Trophoblast cell (in vitro differentiated cells and primary cell): Measurements from ENCODE around the gene PBOV1.

Experiments
- DNase-seq, 2 donors: peaks; one replicate each; pipeline ENCODE4 v3.0.0-alpha.2; 2016
- H2AFZ ChIP-seq: 2 replicates; pipeline ENCODE4 v1.6.1; 2013; ENCODE audit warnings: low read length, moderate library complexity, mild to moderate bottlenecking; ENCODE audit not compliant: insufficient read depth, poor library complexity
- H2AK5ac ChIP-seq: 2 replicates; pipeline ENCODE4 v1.6.1; 2013; ENCODE audit warnings: mild to moderate bottlenecking, low read length
- H2BK120ac ChIP-seq: 2 replicates; pipeline ENCODE4 v1.6.1; 2013; ENCODE audit warnings: low read length, mild to moderate bottlenecking, moderate library complexity; ENCODE audit not compliant: insufficient read depth, poor library complexity
- H2BK12ac ChIP-seq: 2 replicates; pipeline ENCODE4 v1.6.1; 2013; ENCODE audit warnings: mild to moderate bottlenecking, low read length, moderate library complexity
- H2BK5ac ChIP-seq: 2 replicates; pipeline ENCODE4 v1.6.1; 2013; ENCODE audit warnings: low read length, low read depth, moderate library complexity, mild to moderate bottlenecking; ENCODE audit not compliant: poor library complexity
- H3K14ac ChIP-seq: 2 replicates; pipeline ENCODE4 v1.6.1; 2013; ENCODE audit warnings: mild to moderate bottlenecking, low read length
- H3K18ac ChIP-seq: 2 replicates; pipeline ENCODE4 v1.6.1; 2013; ENCODE audit warnings: mild to moderate bottlenecking, low read length
- H3K23ac ChIP-seq: 2 replicates; pipeline ENCODE4 v1.6.1; 2013; ENCODE audit warnings: low read length
- H3K27ac ChIP-seq: 2 replicates; pipeline ENCODE4 v1.5.1; 2013; ENCODE audit warnings: low read depth, mild to moderate bottlenecking, inconsistent platforms, low read length, moderate library complexity
- H3K27me3 ChIP-seq: 2 replicates; pipeline ENCODE4 v1.6.1; 2013; ENCODE audit warnings: inconsistent platforms, mild to moderate bottlenecking, low read length, moderate library complexity; ENCODE audit not compliant: insufficient read depth
- H3K36me3 ChIP-seq, 2 experiments: 1 replicate in 1 of 2; 2 replicates in 1 of 2; pipeline ENCODE4 v1.6.1; 2013; ENCODE audit warnings: low read length in 2 of 2, mild to moderate bottlenecking in 2 of 2, moderate library complexity in 1 of 2; ENCODE audit not compliant: insufficient read depth in 2 of 2, control insufficient read depth in 1 of 2
- H3K4ac ChIP-seq: 2 replicates; pipeline ENCODE4 v1.6.1; 2013; ENCODE audit warnings: low read depth, mild to moderate bottlenecking, low read length, moderate library complexity
- H3K4me1 ChIP-seq, 2 experiments: 1 replicate in 1 of 2; 2 replicates in 1 of 2; pipeline ENCODE4 v1.6.1; 2013; ENCODE audit warnings: low read length in 2 of 2, mild to moderate bottlenecking in 2 of 2, moderate library complexity in 1 of 2; ENCODE audit not compliant: insufficient read depth in 2 of 2, control insufficient read depth in 1 of 2
- H3K4me2 ChIP-seq: 2 replicates; pipeline ENCODE4 v1.6.1; 2013; ENCODE audit warnings: inconsistent platforms, mild to moderate bottlenecking, low read length, moderate library complexity
- H3K4me3 ChIP-seq: 2 replicates; pipeline ENCODE4 v1.5.1; 2013; ENCODE audit warnings: mild to moderate bottlenecking, low read depth, low read length, inconsistent platforms
- H3K79me1 ChIP-seq: one replicate; pipeline ENCODE4 v1.6.1; 2013; ENCODE audit warnings: low read length
- H3K79me2 ChIP-seq: 2 replicates; pipeline ENCODE4 v1.6.1; 2013; ENCODE audit warnings: low read length, mild to moderate bottlenecking; ENCODE audit not compliant: control insufficient read depth, insufficient read depth, poor library complexity
- H3K9ac ChIP-seq: 2 replicates; pipeline ENCODE4 v1.6.1; 2013; ENCODE audit warnings: mild to moderate bottlenecking, low read length
- H3K9me3 ChIP-seq: 2 replicates; pipeline ENCODE4 v1.6.1; 2013; ENCODE audit warnings: low read depth, mild to moderate bottlenecking, control low read depth, inconsistent platforms, low read length; ENCODE audit not compliant: insufficient read depth
- H4K12ac ChIP-seq: 2 replicates; pipeline ENCODE4 v1.6.1; 2013; ENCODE audit warnings: low read depth, mild to moderate bottlenecking, low read length, moderate library complexity
- H4K8ac ChIP-seq: 2 replicates; pipeline ENCODE4 v1.6.1; 2013; ENCODE audit warnings: low read depth, mild to moderate bottlenecking, low read length, moderate library complexity
- H4K91ac ChIP-seq: one replicate; pipeline ENCODE4 v1.6.1; 2013; ENCODE audit warnings: low read depth, mild to moderate bottlenecking, low read length, moderate library complexity
- WGBS: extraction: QIAGEN DNeasy Blood & Tissue Kit; methylation state at CpG from one replicate; pipeline ENCODE4 v1.1.7; 2013; ENCODE audit warnings: missing lambda C conversion rate; ENCODE audit not compliant: insufficient read length, insufficient coverage; ENCODE audit errors: extremely low coverage; 5-methylcytosine and 5-hydroxymethylcytosine counted together

Gene PBOV1

GRCh38 chr6:138255443-138255842 is 37.2 kb upstream of the PBOV1 start:
- WGBS = no CpG with 5 or more reads among the region's 20 CpGs

DNA sequence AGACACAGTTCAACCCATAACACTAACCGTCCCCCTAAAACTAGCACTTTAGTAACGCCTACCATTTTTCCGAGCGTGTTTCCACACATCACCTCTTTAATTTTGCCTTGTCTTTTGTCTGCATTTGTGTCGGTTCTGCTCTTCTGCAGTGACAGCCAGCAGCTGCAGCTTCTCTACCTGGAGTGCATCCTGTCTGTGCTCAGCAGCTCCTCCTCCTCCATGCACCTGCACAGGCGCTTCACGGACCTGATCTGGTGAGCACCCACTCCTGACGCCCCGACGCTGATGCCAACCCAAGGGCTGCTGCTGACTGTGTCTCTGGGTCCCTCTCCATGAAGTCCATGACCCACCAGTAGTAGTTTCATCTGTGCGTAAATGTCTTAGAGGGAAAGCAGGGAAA is 35.4 kb upstream of the PBOV1 start:
- H3K4me3 ChIP-seq = no peak overlapping the region
- no peak overlapping the region for H4K8ac ChIP-seq
- no peaks in the 10 kb centered on the region for H3K79me2 ChIP-seq
- H3K27me3 ChIP-seq = no peaks in the 10 kb centered on the region
- H2BK5ac ChIP-seq = no peak overlapping the region
- DNase-seq = no peak
- H4K91ac ChIP-seq = no peak overlapping the region
- H3K23ac ChIP-seq = no peak overlapping the region
- H3K14ac ChIP-seq = no peak overlapping the region
- H3K4me1 ChIP-seq = no peaks in the 10 kb centered on the region
- no peak overlapping the region for H3K4me2 ChIP-seq
- no peak overlapping the region for H2AFZ ChIP-seq
- no CpG with 5 or more reads among the region's 11 CpGs for WGBS
- no peak overlapping the region for H2AK5ac ChIP-seq
- H2BK120ac ChIP-seq = no peak overlapping the region
- H3K18ac ChIP-seq = no peak overlapping the region
- H2BK12ac ChIP-seq = no peak overlapping the region
- no peak overlapping the region for H3K9ac ChIP-seq
- H3K9me3 ChIP-seq = no peaks in the 10 kb centered on the region
- H4K12ac ChIP-seq = no peak overlapping the region
- no peaks in the 10 kb centered on the region for H3K36me3 ChIP-seq
- H3K27ac ChIP-seq = no peak overlapping the region
- H3K4ac ChIP-seq = no peak overlapping the region
- H3K79me1 ChIP-seq = no peaks in the 10 kb centered on the region

More at GRCh38 chr6:138255443-138255842, 37.2 kb upstream of the PBOV1 start:
- no peaks in the 10 kb centered on the region for H3K79me1 ChIP-seq
- H3K4me3 ChIP-seq = no peak overlapping the region
- no peak overlapping the region for H2AK5ac ChIP-seq
- no peak overlapping the region for H3K23ac ChIP-seq
- no peak overlapping the region for H2BK5ac ChIP-seq
- H3K4ac ChIP-seq = no peak overlapping the region
- no peaks in the 10 kb centered on the region for H3K79me2 ChIP-seq
- no peak overlapping the region for H3K9ac ChIP-seq
- H3K14ac ChIP-seq = no peak overlapping the region
- H3K27me3 ChIP-seq = no peaks in the 10 kb centered on the region
- DNase-seq = no peak
- no peak overlapping the region for H3K4me2 ChIP-seq
- H4K91ac ChIP-seq = no peak overlapping the region
- no peaks in the 10 kb centered on the region for H3K4me1 ChIP-seq
- no peak overlapping the region for H4K8ac ChIP-seq
- no peak overlapping the region for H3K27ac ChIP-seq
- no peaks in the 10 kb centered on the region for H3K36me3 ChIP-seq
- H4K12ac ChIP-seq = no peak overlapping the region
- H2AFZ ChIP-seq = no peak overlapping the region
- H2BK120ac ChIP-seq = no peak overlapping the region
- no peak overlapping the region for H3K18ac ChIP-seq
- no peak overlapping the region for H2BK12ac ChIP-seq
- H3K9me3 ChIP-seq = no peaks in the 10 kb centered on the region

DNA sequence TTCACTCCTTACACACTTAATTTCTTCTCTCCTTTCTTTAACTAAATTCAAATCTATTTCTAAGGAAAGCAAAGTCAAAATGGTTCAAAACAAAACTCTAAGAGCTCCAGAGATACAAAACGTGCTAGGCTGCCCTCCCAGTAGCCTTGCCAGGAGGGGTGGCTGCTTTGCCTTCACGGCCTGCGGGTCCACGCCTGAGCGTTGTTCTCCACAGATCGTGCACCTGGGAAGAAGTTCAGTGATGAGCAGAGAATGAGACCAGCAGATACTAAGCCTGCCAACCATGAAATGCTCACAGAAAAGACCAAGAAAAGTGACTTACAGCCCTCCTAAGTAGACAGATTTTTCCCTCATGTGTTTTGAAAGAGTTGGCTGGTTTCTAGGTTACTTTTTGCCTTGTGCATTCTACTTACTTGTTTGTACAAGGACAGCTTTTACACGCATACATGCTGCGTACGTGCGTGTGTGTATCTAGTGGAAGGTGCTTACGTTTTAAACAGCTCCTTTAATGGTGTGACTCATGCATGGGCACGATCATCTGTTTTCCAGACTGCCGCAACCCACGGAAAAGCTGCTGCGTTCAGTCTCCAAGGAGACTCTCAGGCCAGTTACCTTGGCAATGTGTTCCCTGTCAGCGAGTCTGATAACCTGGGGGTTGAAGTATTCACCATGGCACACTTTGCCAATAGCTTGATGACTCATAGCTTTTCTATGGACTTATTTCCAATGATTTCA is 32.4 kb upstream of the PBOV1 start:
- Histone ChIP-seq H3K14ac (no peak overlapping the region), H3K79me1 (no peaks in the 10 kb centered on the region), H2BK5ac (no peak overlapping the region), H2AK5ac (no peak overlapping the region), H3K4ac (no peak overlapping the region), H3K27ac (no peak overlapping the region), H3K4me3 (no peak overlapping the region), H3K18ac (no peak overlapping the region), H3K4me2 (no peak overlapping the region), H2AFZ (no peak overlapping the region), H4K8ac (no peak overlapping the region), H3K36me3 (no peaks in the 10 kb centered on the region), H2BK12ac (no peak overlapping the region), H3K9me3 (no peaks in the 10 kb centered on the region), H3K4me1 (no peaks in the 10 kb centered on the region), H3K23ac (no peak overlapping the region), H4K12ac (no peak overlapping the region), H4K91ac (no peak overlapping the region), H2BK120ac (no peak overlapping the region), H3K9ac (no peak overlapping the region), H3K79me2 (no peaks in the 10 kb centered on the region), H3K27me3 (no peaks in the 10 kb centered on the region)
- peak in 1 of 2 donors; percentile 3 for DNase-seq
- no CpG with 5 or more reads among the region's 16 CpGs for WGBS

- no peak overlapping the region for H2AFZ ChIP-seq
- H2BK120ac ChIP-seq = no peak overlapping the region
- no peaks in the 10 kb centered on the region for H3K4me1 ChIP-seq
- no peaks in the 10 kb centered on the region for H3K79me1 ChIP-seq
- no peak overlapping the region for H2AK5ac ChIP-seq
- H3K4ac ChIP-seq = no peak overlapping the region
- no peak overlapping the region for H4K91ac ChIP-seq
- no peak overlapping the region for H3K18ac ChIP-seq
- H3K23ac ChIP-seq = no peak overlapping the region
- H3K14ac ChIP-seq = no peak overlapping the region
- H3K27ac ChIP-seq = no peak overlapping the region
- no peak overlapping the region for H4K12ac ChIP-seq
- H3K27me3 ChIP-seq = no peaks in the 10 kb centered on the region
- H2BK5ac ChIP-seq = no peak overlapping the region
- H3K36me3 ChIP-seq = no peaks in the 10 kb centered on the region
- no peak overlapping the region for H2BK12ac ChIP-seq
- no peaks in the 10 kb centered on the region for H3K9me3 ChIP-seq
- no peak overlapping the region for H3K4me3 ChIP-seq
- H3K79me2 ChIP-seq = no peaks in the 10 kb centered on the region
- no peak overlapping the region for H3K9ac ChIP-seq
- H4K8ac ChIP-seq = no peak overlapping the region
- WGBS = no CpG with 5 or more reads among the region's 4 CpGs
- H3K4me2 ChIP-seq = no peak overlapping the region
- DNase-seq = peak in 1 of 2 donors; percentile 57
These were observed 31.8 kb upstream of the PBOV1 start for GRCh38 chr6:138250053-138250452.
